HG03575 (cell line): ENCODE data around the gene WNT9A.

ENCODE experiments used
- ATAC-seq: cut with Tn5 transposase; IDR thresholded peaks from one replicate; pipeline ENCODE4 v1.9.1; 2021; ENCODE audit not compliant: unreplicated experiment, insufficient number of reproducible peaks, low FRiP score; ENCODE audit errors: extremely low read depth

Gene WNT9A

GRCh38 chr1:227943381-227944089 is 4.2 kb downstream of the WNT9A start:
- no peak for ATAC-seq

- ATAC-seq = no peak
These were observed 4.9 kb downstream of the WNT9A start for GRCh38 chr1:227942716-227943261.

GRCh38 chr1:227942021-227942715 is 5.6 kb downstream of the WNT9A start:
- ATAC-seq = no peak

- no peak for ATAC-seq
These were observed 6.2 kb downstream of the WNT9A start for GRCh38 chr1:227941509-227942020.

- no peak for ATAC-seq
These were observed 6.9 kb downstream of the WNT9A start for GRCh38 chr1:227940791-227941241.

- no peak for ATAC-seq
These were observed 7.7 kb downstream of the WNT9A start for GRCh38 chr1:227939791-227940771.

GRCh38 chr1:227938911-227939790 is 8.6 kb downstream of the WNT9A start:
- no peak for ATAC-seq

- no peak for ATAC-seq
These were observed 9.5 kb downstream of the WNT9A start for GRCh38 chr1:227938276-227938675.

GRCh38 chr1:227937838-227938145 is 9.9 kb downstream of the WNT9A start:
- ATAC-seq = no peak

GRCh38 chr1:227937031-227937837 is 10.5 kb downstream of the WNT9A start:
- ATAC-seq = no peak

- no peak for ATAC-seq
These were observed 11.9 kb downstream of the WNT9A start for GRCh38 chr1:227935826-227936225.

GRCh38 chr1:227934476-227935313 is 13.0 kb downstream of the WNT9A start:
- no peak for ATAC-seq

GRCh38 chr1:227929751-227930472 is 17.8 kb downstream of the WNT9A start:
- no peak for ATAC-seq

- ATAC-seq = no peak
These were observed 18.8 kb downstream of the WNT9A start for GRCh38 chr1:227928811-227929375.

GRCh38 chr1:227927971-227928741 is 19.6 kb downstream of the WNT9A start:
- ATAC-seq = no peak
